C1 segment of cervical spinal cord (tissue), 14 donors: ENCODE data around the gene SMYD3.
A peak's percentile ranks its signal among the peaks of the same experiment; 100 is the strongest.

Source experiments
- DNase-seq, 14 donors: peaks; one replicate each; lab custom pipeline; 2025; lab: John Stamatoyannopoulos, UW

SMYD3 gene

DNA sequence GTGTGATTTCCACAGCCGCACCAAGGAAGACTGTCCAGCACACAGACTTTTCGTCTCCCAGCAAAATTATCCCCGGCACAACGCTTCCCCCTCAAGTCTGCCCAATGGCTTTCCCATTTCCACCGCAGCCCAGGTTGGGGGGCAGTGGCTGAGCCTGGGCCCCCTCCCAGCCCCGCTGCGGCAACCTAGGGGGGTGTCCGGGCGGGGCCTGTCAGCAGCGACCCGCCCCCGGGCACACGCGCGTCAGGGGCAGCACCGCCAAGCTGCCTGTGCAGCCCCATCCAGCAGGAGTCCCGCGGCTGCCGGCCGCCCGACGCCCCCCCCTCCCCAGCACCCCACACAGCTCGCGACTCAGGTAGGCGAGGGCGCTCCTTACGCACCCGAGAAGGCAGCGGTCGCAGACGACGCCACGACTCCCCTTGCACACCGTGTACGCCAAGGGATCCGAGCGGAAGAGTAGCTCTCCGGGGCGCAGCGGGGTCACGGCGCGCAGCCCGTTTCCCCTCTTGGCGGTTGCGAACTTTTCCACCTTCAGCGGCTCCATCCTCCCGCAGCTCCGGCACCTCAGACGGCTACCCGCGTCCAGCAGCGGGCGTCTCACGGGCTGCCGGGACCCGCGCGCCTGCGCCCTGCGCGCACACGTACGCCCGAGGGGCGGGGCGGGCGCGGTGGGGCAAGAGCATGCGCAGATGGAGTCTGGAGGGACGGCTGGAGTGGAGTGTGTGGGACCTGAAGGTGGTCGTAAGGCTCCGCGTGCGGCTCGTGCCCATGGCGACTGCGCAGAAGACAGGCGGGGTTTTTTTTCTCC, at the start of gene SMYD3:
Gene SMYD3, minus strand, starts transcription at position 606 of the 808 bp plus-strand sequence.
- DNase-seq, result peak in 13 of 14 donors; percentile 34 to 88 (median 71)

DNA sequence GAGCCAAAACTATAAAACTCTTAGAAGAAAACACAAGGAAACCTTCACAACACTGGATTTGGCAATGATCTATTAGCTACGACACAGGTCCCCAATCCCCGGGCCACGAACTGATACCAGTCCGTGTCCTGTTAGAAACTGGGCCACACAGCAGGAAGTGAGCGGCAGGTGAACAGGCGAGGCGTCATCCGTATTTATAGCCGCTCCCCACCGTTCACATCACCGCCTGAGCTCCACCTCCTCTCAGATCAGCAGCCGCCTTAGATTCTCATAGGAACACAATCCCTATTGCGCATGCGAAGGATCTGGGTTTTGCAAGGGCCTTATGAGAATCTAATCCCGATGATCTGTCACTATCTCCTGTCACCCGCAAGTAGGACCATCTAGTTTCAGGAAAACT, 47.1 kb upstream of the SMYD3 start:
- DNase-seq, result peak in 1 of 14 donors; percentile 45

DNA sequence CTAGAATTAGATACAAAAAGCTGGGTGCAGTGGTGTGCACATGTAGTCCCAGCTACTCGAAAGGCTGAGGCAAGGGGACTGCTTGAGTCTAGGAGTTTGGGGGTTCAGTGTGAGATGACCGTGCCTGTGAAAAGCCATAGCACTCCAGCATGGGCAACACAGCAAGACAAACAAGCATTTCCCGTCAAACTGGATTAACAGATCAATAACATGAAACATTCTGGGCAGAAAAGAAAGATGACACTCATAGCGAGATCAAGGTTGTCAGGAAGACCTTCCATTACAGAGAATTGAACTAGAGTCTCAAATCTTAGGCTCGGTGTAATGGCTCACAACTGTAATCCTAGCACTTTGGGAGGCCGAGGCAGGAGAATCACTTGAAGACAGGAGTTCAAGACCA, 45.0 kb upstream of the SMYD3 start:
- no peak for DNase-seq

DNA sequence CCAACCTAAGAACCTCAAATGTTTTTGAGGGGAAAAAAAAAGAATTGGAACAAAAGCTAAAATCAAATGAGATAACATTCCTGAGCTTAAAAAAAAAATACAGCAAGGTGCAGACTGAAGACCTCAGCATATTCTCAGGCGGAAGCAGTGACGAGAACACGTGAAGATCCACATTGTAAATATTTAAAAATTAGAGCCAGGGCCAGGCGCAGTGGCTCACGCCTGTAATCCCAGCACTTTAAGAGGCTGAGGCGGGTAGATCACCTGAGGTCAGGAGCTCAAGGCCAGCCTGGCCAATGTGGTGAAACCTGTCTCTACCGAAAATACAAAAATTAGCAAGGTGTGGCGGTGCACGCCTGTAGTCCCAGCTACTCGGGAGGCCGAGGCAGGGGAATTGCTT, 43.3 kb upstream of the SMYD3 start:
- DNase-seq, result no peak

DNA sequence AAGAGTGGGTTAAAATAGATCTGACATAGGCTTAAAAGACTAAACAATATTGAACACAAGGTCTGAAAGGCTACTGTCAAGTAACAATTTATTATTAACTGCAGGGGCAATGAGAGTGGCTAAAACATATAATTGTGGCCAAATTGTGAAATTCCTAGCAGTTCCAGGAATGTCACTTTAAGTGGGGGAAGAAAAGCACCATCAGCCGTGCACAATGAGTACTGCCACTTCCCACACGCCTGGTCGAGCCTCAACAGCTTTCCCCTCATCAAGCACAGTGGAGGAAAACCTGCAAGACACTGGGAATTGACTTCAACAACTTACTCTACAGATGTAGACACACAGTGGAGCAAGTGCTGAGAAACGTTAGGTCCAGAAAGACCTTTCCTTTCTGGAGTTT, 42.6 kb upstream of the SMYD3 start:
- DNase-seq, result no peak

DNA sequence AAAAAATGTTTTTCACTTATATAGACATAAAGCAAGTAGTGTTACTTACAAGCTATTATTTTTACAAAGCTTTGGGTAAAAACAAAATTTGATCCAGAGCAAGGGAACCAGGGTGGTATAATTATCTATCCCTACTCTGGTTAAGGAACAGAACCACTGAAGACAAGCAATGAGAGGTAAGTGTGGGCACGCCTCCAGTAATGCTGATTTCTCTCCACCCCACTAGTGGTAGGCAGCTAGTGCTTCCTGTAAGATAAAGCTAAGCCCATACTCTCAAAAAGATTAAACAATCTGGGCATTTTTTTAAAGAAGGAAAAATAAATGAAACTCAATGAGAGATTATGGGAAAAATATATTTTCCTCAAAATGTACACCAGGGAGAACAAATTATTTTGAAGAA, 36.9 kb upstream of the SMYD3 start:
- DNase-seq, result no peak

DNA sequence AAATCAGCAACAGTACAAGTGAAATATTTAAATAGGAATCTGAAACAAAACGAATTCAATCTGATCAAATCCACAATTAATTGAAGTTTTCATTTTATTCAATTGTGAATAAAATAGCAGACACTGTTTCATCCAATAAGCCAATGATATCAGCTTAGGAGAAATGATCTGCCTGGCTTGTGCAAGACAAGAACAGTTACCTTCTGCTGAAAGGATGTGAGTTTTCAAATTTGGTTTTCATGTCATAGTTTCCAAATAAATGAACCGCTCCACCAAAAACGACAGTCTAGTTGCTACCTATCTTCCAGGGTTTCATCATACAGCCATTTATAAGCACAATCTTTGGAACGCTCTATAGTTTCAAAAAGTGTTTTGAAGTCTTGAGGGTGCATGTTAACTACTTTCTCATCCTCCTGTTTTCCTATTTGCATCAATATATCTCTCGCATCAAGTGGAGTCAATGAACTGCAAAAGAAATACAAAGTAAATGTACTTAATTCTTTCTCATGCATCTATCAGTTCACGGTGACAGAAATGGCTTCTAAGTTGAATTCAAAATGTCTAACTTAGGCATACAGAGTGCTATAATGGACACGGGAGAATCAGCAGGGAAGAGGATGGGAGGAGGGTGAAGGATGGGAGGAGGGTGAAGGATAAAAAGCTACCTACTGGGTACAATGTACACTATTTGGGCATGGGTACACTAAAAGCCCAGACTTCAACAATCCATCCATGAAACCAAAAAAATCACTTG, 33.8 kb upstream of the SMYD3 start:
- DNase-seq, result no peak

DNA sequence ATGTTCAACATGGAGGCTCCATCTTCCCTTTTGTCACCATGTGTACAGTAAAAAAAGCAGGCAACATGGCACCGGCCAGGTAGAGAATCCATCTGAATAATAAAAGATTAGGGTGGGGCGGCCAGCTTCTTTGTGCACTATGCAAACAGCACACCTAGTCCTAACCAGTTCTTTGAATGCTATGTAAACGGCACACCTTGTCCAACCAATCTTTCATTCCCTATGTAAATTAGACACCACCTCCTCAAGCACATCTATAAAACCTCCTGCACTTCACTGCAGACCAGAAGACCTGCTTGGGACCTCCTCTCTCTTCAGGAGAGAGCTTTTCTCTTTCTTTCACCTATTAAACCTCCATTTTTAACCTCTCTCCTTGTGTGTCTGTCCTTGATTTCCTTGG, 30.8 kb upstream of the SMYD3 start:
- DNase-seq, result no peak

DNA sequence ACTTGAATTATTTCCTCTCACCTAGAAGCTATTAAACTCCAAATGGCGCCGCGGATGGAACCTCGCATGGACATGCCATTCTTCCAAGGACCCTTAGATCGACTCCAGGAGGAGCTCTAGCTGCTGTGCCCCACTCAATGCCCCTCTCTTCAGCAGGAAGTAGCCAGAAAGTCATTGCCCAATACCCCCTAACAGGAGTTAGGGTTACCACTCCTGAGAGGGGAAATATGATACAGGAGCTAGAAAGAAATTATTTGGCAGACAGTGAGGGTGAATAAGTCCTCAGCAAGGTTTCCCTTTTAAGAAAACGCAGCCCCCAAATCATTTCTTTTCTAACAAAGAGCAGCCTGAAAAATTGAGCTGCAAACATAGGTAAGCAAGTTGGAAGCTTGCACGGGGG, 30.4 kb upstream of the SMYD3 start:
- no peak for DNase-seq

DNA sequence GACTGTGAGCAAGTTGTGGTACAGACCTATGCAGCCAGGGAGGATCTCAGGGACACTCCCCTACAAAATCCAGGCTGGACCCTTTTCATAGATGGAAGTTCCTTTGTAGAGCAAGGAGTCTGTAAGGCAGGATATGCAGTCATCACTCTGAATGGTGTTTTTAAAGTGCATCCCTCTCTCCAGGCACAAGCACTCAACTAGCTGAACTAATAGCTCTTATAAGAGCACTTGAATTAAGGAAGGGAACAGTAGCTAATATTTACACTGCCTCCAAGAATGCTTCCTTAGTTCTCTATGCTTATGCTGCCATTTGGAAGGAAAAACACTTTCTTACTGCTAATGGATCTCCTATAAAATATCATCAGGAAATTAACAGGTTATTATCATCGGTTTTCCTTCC, 27.0 kb upstream of the SMYD3 start:
- DNase-seq, result no peak

DNA sequence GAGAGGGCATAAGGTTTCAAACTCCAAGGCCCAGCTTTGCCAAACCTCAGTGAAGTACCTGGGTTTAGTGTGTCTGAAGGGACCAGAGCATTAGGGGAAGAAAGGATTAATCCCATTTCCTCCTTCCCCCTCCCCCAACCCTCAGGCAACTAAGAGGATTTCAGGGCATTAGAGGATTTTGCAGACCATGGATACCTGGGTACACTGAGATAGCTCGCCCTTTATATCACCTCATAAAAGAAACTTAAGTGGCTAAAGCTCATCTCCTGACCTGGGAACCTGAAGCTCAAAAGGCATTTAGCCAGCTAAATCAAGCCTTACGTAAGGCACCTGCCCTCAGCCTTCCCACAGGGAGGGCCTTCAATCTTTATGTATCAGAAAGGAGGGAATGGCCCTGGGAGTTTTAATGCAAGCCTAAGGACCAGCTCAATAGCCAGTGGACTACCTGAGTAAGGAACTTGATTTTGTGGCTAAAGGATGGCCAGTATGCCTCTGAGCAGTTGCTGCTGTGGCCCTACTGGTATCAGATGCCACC, 26.4 kb upstream of the SMYD3 start:
- no peak for DNase-seq

DNA sequence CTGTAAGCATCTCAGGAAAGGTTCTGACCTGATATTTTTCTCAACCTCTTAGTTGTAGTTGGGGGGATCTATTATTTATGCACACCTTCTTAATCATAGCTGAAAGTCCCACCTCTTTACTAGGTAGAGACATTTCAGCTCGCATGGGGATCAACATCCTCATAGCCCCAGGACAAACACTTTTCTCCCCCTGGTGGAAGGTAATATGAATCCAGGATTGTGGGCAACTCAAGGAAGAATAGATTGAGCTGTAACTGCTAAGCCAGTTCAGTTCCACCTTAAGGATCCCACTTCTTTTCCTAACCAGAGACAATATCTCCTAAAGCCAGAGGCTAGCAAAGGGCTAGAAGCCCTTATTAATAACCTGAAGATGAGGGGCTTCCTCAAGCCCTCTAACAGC, 25.4 kb upstream of the SMYD3 start:
- DNase-seq, result no peak

DNA sequence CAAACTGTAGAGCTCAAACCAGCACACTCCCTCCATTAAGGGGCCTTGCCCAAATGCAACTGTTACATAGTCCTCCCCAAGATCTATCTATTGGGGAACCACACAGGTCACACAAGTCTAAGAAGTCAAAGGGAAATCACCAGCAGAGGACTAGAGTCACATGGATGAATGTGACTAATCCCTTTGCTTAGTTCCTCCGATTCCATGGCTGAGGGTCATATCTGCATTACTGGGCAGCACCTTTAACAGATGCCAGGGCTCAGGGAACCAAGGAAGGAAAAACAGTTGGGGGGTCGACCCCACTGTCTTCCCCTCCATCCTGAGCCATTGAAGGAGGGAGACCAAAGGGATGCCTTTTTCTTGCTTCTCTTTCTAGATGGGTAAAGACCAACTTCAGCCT, 23.4 kb upstream of the SMYD3 start:
- no peak for DNase-seq

DNA sequence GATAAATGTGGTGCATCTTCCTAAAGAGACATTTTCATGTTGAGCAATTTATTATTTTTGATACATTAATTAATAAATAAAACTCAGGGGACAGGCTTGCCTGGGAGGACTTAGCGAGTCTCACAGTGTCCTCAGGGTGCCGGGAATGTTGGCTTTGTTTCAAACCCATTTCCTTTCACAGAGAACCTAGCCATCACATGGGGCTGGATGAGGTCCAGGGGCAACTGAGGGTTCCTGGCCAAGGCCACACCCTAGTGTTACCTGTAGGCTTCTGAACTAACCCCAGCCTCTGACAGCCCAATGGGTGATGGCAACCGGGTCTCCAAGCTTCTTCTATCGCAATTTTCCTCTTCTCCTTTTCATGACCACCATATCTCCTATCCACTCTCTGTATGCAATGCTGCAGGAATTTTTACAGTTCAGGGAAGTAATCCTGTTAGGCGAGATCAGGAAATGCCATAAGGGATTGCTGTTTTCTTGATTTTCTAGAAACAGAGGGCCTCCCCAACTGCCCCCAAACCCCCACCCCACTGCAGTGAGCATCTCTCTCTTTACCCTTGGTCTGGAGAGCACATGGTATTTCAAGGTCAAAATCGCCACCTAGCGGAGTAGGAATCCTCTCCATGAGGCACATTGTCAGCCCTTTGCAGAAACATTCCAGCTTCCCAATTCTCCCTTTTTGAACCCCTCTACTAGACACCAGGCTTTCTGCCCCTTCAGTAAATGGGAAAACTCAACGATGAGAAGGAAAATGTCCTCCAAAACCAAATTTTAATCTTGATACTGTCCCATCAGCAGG, 22.1 kb upstream of the SMYD3 start:
- DNase-seq, result no peak

DNA sequence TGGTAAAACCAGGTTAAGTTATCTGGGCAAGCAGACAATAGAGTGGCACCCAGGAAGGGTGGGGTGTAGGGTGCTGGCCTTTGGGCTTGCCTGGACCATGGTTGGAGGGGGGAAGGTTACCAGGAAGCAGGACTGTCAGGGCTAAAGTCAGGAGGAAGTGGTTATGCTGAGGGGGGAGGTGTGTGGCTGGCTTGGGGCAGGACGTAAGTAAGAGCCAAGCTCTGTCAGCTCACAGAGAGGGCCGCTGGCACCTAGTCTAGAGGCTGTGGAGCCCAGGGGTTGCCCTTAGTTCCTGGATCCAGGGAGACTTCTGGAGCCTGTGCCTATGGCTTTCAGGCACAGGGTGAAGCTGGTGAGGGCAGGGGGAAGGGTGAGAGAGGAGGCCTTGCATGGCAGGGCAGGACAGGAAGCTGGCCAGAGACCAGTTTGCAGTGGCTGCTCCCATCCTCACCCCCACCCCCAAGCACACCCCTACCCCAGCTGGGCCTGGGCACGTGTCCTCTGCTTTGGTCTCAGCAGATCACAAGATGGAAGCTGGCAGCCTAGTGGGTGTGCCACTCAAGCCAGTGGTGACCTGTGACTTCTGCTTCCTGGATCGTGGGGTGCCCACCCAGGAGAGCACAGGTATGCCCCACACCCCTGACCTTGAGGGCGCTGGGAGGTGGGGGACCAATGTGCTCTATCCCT, 20.5 kb upstream of the SMYD3 start:
- no peak for DNase-seq

DNA sequence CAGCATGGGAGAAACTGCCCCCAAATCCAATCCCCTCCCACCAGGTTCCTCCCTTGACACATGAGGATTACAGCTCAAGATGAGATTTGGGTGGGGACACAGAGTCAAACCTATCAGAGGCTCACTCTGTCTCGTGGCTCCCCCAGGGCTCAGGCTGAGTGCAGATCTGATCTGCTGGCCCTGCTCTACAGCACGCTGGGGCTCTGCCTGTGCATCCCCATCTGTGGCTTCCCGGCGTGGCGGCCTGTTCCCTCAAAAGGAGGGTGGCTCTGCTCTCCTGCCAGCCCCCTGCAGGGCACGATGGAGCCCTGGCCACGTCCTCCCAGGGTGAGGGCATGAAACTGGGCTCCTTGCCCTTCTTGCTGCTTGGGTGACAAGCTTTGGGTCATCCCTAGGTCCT, 19.8 kb upstream of the SMYD3 start:
- DNase-seq, result no peak

DNA sequence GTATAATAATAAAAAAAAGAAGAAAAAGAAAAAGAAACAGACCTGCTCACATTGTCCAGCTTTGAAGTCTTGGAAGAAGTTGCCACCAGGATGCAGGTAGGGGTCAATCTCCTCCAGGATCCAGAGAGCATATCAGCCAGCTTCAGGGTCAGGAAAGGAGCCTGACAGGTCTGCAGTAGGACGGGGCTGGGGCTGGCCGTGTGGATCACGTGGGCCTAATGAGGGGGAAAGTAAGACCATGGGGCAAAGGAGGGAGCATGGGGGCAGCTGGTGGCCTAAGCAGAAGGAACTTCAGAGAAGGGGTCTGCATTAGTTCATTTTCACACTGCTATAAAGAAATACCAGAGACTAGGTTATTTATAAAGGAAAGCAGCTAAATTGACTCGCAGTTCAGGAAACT, 19.3 kb upstream of the SMYD3 start:
- DNase-seq, result no peak

DNA sequence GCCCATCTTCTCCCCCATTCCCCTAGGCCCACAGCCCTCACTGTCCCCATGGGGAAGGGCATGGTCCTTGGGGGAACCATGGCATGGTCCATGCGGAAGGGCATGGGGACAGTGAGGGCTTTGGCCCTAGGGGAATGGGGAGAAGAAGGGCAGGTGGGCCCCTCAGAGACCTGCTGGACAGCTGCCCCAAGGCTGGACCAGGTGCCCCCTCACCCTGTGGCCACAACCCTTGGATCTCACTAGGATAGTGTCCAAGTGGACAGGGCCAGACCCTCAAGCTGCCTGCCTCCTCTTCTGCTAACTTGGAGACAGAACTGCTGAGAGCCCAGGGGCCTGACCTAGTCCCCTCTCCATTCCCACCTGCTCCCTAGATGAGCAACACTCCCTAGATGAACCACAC, 12.4 kb upstream of the SMYD3 start:
- DNase-seq, result no peak

DNA sequence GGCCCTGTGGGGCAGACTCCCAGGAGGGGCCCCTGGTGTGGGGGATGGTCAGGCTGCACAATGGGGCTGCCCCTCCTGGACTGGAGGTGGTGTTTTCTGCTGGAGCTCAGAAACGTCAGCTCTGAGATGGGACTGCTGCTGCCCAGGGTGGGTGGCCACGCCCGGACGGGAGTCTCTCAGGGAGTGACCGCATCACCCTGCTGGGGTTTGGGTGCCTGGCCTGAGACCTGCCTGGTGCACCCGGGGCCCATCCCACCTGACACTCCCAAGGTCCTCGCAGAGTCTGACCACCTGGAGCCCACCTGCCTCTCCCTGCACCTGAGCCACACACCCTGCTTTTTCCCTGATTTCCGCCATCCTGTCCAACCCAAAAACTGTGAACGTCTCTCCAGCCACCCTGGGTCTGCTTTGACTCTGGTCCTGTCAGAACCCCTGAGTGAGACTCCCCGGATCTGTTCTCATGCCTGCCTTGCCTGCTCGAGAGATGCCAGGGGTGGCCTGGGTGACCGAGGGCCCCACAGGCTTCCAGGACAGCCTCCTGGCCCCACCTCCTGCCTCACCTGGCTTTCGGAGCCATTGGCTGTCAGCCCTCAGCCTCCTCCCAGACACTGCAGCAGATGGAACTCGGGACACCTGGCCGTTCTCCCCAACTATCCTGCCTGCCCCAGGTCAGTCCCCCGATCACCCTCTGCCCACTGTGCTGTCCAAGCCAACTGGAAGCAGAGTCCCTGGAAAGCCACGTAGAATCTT, 11.6 kb upstream of the SMYD3 start:
- no peak for DNase-seq

DNA sequence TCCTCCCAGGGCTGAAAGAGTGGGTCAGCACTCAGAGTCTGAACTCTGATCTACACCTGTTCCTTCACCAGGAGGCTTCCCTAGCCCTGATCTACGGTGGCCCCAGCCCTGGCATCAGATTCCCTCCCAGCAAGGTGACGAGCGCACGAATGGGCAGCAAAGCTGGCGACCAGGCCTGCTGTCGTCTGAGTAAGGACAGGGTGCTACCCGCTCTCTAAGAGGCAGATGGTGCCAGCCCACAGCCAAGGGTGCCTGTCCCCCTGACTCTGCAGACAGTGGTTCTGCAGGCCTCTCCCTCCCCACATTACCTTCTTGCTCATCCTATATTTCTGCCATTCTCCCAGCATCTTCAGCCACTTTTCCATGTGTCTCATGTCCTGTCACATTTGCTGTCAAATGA, 10.3 kb upstream of the SMYD3 start:
- DNase-seq, result no peak

DNA sequence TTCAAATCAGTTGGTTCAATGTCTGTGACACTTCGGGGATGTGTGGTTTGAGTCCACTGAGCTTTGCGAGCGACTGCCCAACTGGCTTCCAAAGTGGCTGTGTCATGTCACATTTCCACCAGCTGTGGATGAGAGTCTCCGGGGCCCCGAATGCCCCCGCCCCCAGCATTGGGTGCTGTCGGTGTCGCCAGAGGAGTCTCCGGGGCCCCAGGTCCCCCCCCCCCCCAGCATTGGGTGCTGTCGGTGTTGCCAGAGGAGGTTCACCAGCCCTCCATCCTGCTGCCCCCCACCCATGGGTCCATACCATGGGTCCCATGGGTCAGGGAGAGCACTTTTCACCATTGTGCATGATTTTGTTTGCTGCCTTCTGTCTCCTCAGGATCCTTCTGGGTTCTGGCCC, 9.0 kb upstream of the SMYD3 start:
- no peak for DNase-seq
